UCSD-AML1 (cell line): Measurements from ENCODE around the gene QSOX1.

ENCODE experiments used
- DNase-seq: peaks from one replicate; lab custom pipeline; 2025; ENCODE audit not compliant: unreplicated experiment; lab: John Stamatoyannopoulos, UW

QSOX1 gene

DNA sequence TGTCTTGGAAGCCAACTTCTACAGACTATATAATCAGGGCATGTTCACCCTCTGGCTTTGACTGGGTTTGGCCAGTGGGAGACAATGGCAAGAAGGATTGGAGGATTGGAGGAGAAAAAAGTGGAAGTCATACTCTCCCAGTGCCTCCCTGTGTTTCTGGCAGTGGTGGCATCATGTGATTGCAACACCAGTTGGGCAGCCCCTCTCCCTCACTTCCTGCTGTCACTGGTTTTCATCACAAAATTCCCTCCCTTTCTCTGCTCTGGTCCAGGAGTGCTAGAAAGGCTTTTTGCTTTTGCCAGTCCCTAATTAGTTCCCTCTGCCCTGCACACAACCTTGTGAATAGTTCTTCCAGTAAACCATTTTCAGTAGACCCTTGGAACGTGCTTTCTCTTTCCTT is 3.7 kb upstream of the QSOX1 start:
- peak; percentile 26 for DNase-seq

DNA sequence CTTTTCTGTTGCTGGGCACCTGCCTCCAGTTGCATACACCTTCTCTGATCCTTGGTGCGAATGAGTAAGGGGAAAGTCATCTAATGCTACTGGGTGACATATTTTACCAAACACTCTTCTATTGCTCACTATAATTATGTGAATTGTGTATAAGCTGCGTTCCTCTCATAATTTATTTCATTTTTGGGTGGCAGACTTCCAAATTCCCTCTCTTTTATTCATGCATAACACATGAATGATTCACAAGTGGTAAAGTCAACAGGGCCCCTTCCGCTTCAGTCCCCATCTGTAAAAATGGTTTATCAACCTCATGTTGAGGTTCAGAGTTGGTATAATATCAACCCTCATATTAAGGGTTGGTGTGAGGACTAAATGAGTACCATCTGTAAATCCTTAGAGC is 3.2 kb upstream of the QSOX1 start:
- no peak for DNase-seq

DNA sequence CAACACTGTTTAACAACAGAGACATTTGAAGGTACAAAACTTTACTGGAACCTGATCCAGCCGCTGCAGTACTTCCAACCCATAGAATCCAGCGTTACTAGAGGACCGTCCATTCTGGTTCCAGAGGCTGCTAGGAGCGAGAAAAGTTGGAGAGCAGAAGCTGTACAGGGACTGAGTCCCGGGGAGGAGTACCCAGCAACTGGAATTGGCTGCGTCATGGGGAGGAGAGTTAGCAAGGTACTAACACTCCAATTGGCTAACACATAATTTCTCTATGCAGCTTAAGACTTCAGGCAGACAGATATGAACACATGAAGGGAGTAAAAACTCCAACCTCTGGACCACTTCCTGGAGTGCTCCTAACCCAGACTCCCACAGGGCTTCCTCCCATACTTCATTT is 2.1 kb upstream of the QSOX1 start:
- DNase-seq, result no peak

DNA sequence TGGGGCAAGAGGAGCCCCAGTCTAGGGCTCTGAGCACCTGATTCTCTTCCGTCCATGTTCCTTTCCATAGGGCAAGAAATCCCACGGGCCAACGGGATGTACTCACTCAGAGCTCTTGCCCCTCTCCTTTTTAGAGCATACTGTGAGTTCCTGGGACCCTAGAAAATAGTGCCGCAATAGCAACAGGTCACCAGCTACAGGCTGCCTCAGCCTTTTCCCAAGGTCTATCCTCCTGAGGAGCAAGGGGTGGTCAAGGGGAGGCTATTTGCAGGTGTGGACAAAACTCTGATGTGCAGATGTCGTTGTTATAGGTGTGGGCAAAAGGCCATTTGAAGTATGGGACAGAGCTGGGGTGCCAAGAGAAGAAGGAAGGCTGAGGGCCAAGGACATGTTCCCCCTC is 1.6 kb upstream of the QSOX1 start:
- no peak for DNase-seq

DNA sequence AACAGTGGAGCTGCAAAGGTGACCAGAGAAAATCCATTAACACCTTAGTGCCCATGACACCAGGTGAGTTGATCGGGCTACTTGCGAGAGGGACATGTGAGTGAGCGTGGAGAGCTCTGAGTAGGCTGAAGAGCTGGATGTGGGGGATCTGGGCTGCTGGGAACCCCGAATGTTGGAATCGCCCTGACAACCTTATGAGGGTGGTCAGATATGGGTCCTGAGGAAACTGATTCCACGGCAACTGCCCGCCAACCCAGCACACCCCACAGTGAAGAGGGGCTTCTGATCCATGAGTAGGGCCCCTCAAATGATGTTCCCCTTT is 705 bp upstream of the QSOX1 start:
- DNase-seq, result no peak

DNA sequence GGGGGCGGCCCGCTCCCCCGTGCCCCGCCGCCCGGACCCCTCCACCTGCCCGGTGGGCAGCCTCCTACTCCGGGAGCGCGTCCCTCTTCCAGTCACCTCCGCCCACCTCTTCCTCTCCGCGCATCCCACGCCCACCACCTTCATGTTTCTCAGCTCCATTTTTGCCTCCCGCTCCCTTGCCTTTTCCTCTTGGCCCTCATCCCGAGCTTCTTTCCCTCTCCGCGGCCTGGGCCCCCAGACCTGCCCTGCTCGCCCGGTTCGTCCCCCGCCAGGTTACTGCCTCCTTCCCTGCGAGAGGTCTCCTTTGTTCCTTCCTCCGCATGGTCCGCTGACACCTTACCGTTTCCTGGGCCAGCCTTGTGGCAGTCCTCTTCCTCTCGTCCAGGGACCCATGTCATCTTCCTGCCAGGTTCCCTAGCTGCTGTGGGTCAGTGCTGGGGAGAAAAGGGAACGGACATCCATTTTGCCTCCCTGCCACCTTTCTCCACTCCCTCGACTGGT is 563 bp downstream of the QSOX1 start:
- DNase-seq, result no peak

DNA sequence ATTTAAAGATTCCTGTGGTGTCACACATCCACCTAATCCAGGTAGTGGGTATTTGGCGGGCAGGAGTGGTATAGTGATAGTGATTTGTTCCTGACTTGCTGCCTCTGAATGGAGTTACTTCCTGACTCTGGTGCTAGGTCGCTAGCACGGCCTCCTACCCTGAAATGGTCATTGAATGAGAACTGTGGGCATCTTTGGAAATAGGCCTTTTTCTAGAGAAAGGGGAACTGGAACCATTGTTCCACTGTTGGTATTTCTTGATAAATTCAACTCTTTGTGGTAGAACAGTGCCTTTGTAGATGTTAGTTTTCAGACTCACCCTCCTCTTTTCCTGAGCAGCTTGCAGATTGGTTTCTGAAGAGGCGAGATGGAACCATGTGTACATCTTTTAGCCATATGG is 1.5 kb downstream of the QSOX1 start:
- no peak for DNase-seq

DNA sequence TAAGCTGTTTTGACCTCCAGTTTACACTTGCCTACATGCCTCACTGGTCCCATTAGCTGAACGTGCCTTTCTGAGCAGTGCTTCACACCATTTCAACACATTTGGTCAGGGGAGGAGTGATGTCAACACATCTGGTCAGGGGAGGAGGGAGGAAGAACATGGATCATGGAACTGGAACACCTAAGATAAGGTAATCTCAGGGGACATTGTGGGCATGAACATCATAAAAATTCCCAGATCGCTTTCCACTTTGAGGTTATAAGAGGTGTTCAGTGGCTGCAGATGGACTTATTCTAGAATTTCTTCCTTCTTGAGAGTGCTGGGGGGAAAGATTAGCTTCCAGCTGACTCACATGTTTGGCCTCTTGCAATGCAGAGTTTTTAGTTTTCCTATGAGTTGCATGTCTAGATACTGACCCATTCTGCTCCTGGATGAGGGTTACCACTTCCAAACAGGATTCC is 2.0 kb downstream of the QSOX1 start:
- no peak for DNase-seq

DNA sequence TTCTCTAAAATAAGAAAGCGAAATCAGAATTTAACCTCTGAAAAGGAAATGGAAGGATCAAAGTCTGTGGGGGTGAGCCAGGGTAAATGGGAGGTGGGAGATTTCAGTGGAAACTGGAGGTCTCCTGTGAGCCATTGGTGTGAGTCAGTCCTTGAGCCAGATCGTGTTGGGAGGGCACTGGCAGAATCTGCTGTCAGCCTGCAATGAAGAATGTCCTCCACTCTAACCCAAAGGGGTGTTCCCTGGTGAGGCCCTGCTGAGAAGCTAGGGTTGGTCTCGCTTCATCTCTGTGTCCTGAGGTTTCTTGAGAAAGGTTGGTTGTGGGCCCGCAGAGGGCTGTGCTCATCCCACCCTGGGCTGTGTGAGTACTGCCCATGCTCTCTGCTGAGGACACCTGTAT is 2.4 kb downstream of the QSOX1 start:
- DNase-seq, result no peak

DNA sequence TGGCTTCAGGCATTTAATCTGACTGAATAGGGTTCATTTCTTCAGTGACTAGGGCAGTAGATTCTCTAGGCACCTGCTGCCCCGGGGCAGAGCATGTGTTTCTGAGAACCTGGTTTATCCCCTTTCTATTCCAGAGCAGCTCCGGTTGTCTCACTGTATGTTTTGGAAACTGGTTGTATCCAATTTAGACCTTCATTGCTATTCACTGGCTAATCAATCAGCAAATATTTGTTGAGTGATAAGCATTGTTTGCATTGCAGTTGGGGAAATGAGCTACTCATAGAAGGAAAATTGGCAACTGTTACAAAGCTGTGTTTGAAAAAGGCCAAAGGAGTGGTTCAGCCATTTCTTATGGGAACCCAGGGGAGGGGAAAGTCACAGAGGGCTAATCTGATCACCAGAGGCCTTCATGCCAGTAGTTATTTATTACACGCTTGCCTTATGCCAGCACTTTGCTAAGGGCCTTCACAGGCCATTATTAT is 2.9 kb downstream of the QSOX1 start:
- no peak for DNase-seq

DNA sequence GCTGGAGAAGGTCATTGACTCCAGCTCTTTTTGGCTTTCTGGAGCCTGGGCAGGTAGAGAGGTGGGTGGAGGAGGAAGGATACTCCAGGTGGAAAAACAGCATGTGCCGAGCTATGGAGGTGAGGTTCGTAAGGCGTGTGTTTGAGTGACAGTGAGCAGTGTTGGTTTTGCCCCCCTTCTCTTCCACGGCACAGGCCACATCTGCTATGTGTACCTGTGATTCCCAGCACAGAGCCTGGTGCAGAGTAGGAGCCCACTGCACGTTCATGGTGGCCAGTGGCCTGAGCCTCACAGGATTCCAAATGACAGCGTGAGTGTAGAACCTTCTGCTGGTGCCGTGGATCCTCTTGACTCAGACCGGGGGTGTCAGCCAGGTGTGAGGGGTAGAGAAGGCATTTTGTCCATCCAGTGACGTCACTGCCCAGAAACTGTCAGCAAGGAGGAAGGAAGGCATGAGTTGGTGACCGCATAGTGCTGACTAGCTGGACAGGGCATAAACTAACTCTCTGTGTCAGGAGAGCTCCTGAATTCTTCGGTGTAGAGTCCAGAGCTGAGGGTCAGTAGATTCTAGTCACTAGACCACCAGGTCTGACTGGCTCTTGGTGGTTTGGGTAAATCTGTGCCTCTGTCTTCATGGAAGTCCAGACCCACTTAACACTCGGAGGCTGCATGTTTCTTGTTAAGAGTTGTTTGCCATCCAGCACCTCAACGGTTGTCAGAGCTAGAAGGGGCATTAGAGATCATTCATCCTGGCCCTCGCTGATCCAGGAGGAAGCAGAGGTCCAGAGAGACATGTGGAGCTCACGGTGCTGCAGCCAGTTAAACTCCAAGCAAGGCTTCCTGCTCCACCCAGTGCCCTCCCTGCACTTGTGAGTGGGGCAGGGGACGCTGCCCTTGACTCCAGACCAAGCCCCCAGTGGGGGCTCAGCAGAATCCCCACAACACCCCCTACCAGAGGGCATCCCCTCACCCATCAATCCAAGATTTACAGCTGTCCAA is 3.8 kb downstream of the QSOX1 start:
- no peak for DNase-seq

DNA sequence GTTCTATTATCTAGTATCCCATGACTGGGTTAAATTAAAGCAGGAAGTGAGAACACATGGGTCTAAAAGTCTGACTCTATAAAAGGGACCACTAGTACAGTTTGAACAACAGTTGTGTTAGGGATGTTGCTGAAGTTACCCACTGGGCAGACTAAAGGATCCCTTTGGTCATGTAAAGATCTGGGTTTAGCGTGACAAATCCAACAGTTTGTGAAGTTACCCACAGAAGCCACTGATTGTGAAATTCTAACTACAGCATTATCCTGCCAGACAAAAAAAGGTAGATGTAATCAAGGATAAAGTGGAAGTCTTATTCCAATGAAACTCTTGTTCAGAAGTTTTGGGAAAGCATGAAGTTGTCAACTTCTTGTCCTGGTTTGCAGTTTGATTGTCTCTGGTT is 5.7 kb downstream of the QSOX1 start:
- no peak for DNase-seq

DNA sequence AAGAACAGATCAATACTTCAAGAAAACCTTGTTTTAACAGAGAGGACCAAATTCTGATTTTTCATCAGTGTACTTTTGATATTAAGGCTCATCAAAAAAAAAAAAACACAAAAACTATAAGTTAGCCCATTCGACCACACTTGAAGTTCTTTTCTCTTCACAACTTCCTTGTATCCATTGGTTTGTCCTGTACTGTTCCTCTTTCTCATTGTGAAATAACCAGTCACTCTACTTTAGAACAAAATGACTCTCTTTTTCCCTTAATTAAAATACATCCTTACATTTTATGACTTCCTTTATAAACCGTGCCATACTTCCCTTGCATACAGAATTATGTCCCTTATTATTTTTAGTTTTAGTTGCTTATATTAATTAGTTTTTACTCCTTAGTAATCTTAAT is 8.4 kb downstream of the QSOX1 start:
- DNase-seq, result no peak

DNA sequence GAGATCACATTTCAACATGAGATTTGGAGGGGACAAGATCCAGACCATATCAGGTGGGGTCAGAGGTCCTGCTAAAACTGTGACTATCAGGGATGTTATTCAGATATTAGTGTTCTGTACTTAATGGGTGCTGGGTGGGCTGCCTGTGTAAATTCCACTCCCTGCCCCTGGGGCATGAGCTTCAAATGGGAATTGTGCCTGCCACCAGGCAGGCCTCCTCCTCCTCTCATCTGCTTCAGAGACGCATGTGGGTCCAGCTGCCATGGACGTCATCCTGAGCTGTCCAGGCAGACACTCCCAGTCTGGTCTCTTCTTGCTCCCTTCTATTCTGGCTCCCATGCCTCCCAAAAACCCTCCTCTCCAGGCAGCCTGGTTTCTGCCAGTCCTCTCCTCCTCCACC is 10.4 kb downstream of the QSOX1 start:
- DNase-seq, result no peak

DNA sequence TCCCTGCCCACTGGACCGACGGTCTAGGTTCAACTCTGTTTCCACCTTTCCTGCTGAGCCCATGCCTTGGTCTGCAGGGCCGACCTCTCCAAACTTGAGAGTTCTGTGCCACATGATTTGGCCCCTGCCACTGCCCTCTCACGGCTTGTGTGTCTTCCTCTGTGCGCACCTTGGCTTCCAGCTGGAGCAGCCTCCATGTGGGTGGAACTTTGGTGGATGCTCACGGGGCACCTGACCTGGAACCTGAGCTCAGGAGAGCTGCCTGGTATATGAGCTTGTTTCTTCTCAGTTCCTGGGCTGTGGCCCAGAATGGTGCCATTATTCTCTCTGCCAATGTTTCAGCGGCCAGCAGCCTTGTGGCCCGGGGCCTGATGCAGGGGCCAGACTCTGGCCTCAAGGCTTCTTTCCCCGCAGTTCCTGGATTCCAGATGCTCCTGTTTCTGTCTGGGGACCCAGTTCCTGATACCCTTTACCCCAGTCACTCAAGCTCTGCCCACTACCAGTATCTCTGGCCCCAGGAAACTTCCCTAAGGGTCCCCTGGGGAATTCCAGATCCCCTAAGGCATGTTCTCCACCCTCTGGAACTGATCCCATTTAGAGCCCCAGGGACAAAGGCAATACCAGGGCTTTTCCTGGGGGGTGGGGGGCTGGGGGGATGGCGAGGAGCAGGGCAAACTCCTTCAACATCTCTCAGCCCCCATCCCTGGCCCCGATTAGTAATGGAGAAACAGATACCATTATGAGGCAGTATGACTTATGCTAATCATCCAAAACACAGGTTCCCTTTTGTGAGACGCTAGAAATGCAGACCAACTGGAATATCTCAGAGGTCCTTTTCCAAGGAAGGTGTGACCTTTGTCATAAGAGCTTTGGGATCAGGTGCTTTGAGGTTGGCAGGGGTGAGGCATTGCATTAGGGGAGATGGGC is 11.1 kb downstream of the QSOX1 start:
- no peak for DNase-seq

DNA sequence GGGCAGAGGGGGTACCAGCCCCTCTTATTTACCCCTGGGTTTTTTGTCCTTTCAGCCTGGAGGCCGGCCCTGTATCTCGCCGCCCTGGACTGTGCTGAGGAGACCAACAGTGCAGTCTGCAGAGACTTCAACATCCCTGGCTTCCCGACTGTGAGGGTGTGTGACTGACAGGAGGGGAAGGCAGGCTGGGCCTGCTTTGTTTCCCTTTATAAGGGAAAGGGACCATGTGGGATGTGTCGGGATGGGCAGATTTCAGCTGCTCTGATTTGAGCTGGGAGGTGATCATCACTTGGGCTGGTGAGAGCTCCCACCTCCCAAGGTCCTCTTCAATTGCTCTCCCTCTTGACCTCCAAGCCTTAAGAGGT is 11.7 kb downstream of the QSOX1 start:
- no peak for DNase-seq

DNA sequence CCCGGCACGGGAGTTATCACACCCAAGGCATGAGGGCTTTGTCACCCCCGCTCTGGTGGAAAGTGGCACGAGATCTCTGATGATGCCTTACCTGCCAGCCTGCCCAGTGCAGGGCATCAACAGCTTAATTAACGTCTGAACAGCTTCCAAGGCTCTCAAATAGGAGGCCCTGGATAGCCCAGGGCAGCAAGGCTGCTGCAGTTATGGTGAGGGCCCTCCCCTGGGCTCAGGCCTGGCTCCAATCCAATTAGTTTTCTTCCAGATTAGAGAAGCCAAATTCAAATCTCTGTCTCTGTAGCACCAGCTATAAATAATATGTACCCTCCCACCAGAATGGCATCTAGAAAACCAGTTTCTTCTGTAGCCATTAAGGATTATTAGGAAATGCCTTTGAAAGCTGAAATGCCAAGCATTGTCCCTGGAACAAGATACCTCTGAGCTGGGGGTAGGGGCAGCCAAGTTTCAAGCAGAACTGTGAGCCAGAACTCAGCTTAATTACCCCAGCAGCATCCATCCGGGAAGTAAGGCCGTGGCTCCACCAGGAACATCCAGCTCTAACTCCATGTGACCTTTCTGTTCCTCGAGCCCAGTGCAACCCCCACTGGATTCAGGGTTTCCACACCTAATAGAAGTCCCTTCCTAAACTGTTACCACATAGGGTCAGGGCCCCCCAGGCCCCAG is 12.5 kb downstream of the QSOX1 start:
- no peak for DNase-seq

DNA sequence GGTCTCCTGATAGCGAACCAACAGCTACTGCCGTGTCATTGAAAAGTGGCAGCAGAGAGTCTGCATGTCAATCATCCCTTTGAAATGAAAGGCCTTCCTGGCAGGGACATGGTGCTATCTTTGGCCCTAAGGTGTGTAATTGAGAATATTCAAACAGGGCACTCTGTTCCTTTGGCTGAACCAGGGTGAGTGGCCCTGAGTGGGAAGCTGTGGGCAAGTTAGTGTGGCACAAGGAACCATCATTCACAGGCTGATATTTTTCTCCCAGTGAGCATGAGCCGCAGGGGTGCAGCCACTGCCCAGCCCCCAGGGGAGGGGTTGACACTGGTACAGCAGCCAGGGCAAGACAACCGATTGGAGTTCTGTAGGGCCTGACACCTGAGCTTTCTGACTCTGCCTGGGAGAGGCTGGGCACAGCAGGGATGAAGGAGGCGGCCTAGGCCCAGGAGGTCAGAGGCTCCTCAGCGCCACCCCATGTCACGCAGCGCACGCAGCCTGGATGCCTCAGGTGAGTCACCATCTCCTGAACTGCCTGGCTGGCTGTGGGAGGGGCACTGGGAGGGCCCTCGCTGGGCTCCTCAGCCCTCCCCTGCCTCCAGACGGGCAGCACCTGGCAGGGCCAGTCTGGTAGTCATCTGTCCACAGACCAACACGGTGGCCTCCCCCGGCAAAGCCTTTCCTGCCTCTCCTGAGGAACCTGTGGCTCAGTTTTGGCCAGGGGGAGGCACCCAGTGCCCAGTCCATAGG is 13.2 kb downstream of the QSOX1 start:
- no peak for DNase-seq

DNA sequence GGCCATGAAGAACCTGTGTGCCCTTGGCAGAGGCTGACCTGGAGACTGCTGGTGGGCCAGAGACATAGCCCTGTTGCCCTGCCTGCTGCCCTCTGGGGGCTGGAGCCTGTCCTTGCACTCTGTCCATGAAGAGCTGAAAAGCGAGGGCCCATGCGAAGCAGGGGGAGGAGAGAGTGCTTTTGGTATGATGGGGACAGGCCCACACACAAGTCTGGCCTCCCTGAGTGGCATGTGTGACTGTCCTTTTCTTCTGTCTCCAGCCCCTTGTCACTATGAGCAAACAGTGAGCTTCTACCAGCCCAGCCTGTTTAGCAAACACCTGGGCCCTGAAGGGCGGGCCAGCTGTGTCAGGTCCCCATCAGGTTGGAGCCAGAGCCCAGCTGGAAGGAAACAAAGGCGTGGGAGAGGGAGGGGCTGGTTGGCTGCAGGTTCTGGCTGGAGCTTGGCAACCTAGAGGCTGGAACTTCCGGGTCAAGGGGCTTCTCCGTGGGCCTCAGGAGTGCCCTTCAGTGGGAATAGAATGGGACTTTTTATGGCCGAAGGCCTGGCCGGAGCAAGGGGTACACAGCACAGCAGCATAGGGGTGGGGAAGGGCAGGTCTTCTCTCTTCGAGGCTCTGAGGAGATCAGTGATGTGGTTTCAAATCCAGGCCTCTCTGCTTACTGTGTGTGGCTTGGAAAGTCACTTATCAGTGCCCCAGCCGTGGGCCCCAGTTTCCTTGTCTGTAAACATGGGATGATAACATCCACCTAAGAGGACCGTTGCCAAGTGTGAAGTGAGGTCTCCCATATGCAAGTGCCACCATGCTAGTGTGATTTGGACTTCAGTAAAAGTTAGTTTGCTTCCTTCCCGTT is 14.3 kb downstream of the QSOX1 start:
- DNase-seq, result peak; percentile 43
